ENCODE results near the gene ZNF443. TPM values are rescaled to one million over a fixed set of nuclear protein-coding genes. Genes with fewer than 3 reads are reported as not detected.

The ZNF443 gene
- 3.7 and 3.8 TPM in 2 replicates for total RNA-seq

GRCh38 chr19:12440541-12441316 lies at the start of gene ZNF443:
TSS of gene ZNF443 (minus strand) at chr19:12441021. CDS start at chr19:12440914, 107 bp downstream.

DNA sequence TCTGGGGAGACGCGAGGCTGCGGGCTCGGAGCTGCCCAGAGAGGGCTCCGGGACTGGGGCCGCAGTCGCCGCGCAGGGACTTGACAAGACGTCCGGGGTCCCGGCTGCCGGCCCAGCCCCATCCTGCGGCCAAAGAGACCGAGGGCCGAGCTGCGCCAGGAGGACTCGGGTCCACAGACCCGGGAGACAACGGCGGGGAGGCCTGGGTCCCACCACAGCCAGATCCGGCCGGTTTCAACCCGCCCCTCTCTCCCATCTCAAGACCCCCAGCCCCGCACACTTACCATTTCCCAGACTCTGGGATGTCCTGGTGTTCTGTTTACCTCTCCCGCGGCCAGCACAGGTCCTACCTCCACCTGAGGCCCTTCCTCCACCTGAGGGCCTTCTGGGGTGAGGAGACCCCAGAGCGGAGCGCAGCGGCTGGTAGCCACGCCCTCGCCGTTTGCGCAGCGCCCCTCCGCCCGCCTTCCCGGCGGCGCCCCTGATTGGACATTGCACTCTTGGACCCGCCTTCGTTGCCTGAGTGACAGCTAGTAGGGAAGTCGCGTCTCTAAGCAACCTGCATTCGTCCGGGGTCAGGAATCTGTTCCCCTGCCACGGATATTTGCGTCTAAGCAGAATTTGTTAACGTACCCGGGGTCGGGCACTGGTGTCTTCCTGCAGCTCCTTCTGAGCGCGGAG lies 43.7 kb upstream of the ZNF443 start, which contains the start of gene ZNF709:
Gene ZNF709, minus strand, starts transcription at position 446 of the 681 bp plus-strand sequence. Its CDS starts 159 bp downstream, at position 287.

DNA sequence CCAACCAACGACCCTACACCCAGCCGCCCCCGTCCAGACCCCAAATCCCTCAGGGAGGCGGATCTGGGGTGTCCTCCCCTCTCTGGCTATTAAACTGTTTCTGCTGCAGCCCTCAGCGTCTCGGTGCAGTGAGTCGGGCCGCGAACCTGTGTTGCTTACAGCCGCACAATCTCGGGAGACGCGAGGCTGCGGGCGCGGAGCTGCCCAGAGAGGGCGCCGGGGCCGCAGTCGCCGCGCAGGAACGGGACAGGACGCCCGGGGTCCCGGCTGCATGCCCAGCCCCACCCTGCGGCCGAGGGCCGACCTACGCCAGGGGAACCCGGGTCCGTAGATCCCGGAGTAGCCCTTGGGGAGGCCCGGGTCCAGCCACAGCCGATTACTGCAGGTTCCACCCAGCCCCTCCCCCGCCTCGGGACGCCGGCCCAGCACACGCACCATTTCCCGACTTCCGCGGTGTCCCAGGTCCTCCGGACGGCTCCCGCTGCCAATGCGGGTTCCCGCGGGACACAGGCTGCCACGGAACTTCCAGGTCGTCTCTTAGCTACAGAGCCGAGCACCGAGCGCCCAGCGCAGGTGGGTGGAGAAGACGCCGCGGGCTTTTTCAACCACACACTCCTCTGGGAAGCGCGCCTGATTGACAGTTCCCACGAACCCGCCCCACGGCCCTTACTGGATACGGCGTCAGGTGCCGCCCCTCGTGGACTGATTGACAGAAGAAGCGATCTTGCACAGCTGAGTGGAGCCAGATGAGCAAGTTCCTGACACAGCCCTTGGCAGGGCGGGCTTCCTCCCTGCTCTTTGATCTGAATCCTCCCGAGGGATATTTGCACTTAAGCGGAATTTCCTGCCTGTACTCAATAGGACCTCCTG lies 40.0 kb downstream of the ZNF443 start, which contains the start of gene ZNF799:
Gene ZNF799, minus strand, starts transcription at position 639 of the 870 bp plus-strand sequence. Its CDS starts 201 bp downstream, at position 438.

Other genes starting within 250 kb of the ZNF443 start
- 7.3 and 15.2 TPM in 2 replicates for gene ZNF44, start 146.1 kb downstream of the ZNF443 start, total RNA-seq
- gene ZNF563, start 107.4 kb downstream of the ZNF443 start, total RNA-seq: 4.2 and 8.2 TPM in 2 replicates
- 6.3 and 12.7 TPM in 2 replicates for gene ZNF442, start 75.3 kb downstream of the ZNF443 start, total RNA-seq
- 4.2 and 5.0 TPM in 2 replicates for gene ZNF799, start 39.8 kb downstream of the ZNF443 start, total RNA-seq
- gene ZNF709, start 43.8 kb upstream of the ZNF443 start, total RNA-seq: 3.1 and 5.9 TPM in 2 replicates
- 8.6 and 11.6 TPM in 2 replicates for gene ZNF564, start 110.5 kb upstream of the ZNF443 start, total RNA-seq
- gene ZNF490, start 169.8 kb upstream of the ZNF443 start, total RNA-seq: 7.3 and 10.9 TPM in 2 replicates
- gene ZNF791, start 169.9 kb upstream of the ZNF443 start, total RNA-seq: 15.9 and 17.5 TPM in 2 replicates
- gene MAN2B1, start 225.7 kb upstream of the ZNF443 start, total RNA-seq: 13.8 and 32.4 TPM in 2 replicates
- 9.9 and 11.3 TPM in 2 replicates for gene WDR83, start 225.8 kb upstream of the ZNF443 start, total RNA-seq
- gene DHPS, start 240.9 kb upstream of the ZNF443 start, total RNA-seq: 58.6 and 74.8 TPM in 2 replicates
- gene GNG14, start 247.0 kb upstream of the ZNF443 start, total RNA-seq: not detected in 2 replicates

All from regular cardiac myocyte (primary cell).